Large intestine (tissue), 12 donors: ENCODE measurements around the gene CSNK1A1L. TPM values are rescaled to one million over a fixed set of nuclear protein-coding genes. Genes with fewer than 3 reads are reported as not detected.

Source experiments
- DNase-seq, 2 donors: peaks; one replicate each; pipeline versions ENCODE4 v3.0.0 to v3.0.0-alpha.2; 2013
- H3K27ac ChIP-seq: one replicate; pipeline ENCODE4 v1.5.1; 2013; ENCODE audit warnings: low read length
- H3K27me3 ChIP-seq: 2 replicates; pipeline ENCODE4 v1.6.1; 2013; ENCODE audit warnings: low read length; ENCODE audit not compliant: control insufficient read depth, insufficient read depth
- H3K36me3 ChIP-seq: 2 replicates; pipeline ENCODE4 v1.6.1; 2013; ENCODE audit warnings: low read length; ENCODE audit not compliant: control insufficient read depth, insufficient read depth
- H3K4me1 ChIP-seq: one replicate; pipeline ENCODE4 v1.6.1; 2013; ENCODE audit warnings: low read length; ENCODE audit not compliant: control insufficient read depth, insufficient read depth
- H3K4me3 ChIP-seq: one replicate; pipeline ENCODE4 v1.5.1; 2013; ENCODE audit warnings: low read length
- H3K9me3 ChIP-seq: one replicate; pipeline ENCODE4 v1.6.1; 2013; ENCODE audit warnings: mild to moderate bottlenecking, low read depth, low read length, moderate library complexity; ENCODE audit not compliant: control insufficient read depth
- WGBS: methylation state at CpG from one replicate; pipeline ENCODE4 v1.1.5; 2013; ENCODE audit warnings: low lambda C conversion rate; ENCODE audit not compliant: insufficient coverage; 5-methylcytosine and 5-hydroxymethylcytosine counted together
- long read RNA-seq, 11 donors: transcript quantifications; one replicate each; lab custom pipeline, GENCODE V29; 2026
- polyA plus RNA-seq: library from polyadenylated mRNA; unstranded; fragments of 120-200 nt; gene quantifications from one replicate; pipeline ENCODE4 v1.2.1, GENCODE V29; 2013

CSNK1A1L gene
- polyA plus RNA-seq = not detected
- long read RNA-seq, donor 1 = 0 reads
- long read RNA-seq, donor 2 = 0 reads
- long read RNA-seq, donor 3 = 0 reads
- long read RNA-seq, donor 4 = 0 reads
- long read RNA-seq, donor 5 = 0 reads
- long read RNA-seq, donor 6 = 0 reads
- long read RNA-seq, donor 7 = 0 reads
- long read RNA-seq, donor 8 = 0 reads
- long read RNA-seq, donor 9 = 0 reads
- long read RNA-seq, donor 10 = 0 reads
- long read RNA-seq, donor 11 = 0 reads

DNA sequence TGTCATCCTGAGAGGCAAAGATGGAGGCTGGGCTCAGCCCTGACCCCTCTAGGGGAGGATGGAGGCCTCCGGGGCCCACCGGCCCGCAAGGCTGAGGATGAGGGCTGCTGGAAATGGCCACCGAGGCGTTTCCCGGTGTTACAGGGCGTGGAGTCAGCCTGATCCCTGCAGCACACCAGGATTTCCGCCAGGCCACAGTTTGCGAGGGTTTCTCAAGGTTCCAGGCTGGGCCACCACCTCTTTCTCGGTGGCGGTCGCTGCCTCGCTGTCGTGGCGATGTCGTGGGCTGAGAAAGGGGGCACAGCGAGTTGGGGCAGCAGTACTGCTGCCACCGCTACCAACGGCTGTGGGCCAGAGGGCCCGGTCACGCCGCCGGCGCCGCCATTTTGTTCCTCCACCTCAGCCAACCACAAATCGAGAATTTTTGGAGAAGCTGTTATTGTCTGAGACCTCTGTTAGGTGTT lies at the start of gene CSNK1A1L:
TSS of gene CSNK1A1L (minus strand) at position 414 of the 464 bp plus-strand sequence. CDS start at position 6, 408 bp downstream.
- Histone ChIP-seq H3K4me3 (no peak within 1 kb of the TSS), H3K4me1 (no peaks in the 10 kb centered on the region), H3K27ac (no peak within 1 kb of the TSS), H3K9me3 (peaks cover 3% of the 10 kb centered on the region), H3K36me3 (no peaks in the 10 kb centered on the region), H3K27me3 (no peaks in the 10 kb centered on the region)
- WGBS = no CpG with 5 or more reads among the region's 26 CpGs
- DNase-seq = no peak

DNA sequence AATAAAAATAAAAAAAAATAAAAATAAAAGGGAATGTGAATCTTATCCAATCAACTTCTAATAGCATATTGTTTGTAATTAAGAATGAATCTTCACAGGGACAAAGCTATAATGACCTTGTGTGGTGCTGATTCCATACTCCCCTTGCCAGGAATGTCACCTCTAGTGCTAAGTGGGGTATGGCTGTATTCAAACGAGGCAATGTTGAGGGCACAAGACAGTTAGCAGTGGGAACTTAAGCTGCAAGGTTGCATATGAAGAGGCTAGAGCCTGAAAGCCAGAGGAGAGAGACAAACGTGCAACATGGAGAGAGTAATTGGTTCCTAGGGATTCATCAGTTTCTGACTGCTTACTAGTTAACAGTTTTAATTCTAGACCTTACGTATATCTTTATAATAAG lies 43.9 kb upstream of the CSNK1A1L start:
- no peaks in the 10 kb centered on the region for H3K36me3 ChIP-seq
- DNase-seq = no peak
- WGBS = 72% methylated on average over 2 of the region's 3 CpGs
- H3K4me1 ChIP-seq = peaks cover 3% of the 10 kb centered on the region
- no peak overlapping the region for H3K4me3 ChIP-seq
- no peaks in the 10 kb centered on the region for H3K27me3 ChIP-seq
- no peak overlapping the region for H3K27ac ChIP-seq
- H3K9me3 ChIP-seq = no peaks in the 10 kb centered on the region

DNA sequence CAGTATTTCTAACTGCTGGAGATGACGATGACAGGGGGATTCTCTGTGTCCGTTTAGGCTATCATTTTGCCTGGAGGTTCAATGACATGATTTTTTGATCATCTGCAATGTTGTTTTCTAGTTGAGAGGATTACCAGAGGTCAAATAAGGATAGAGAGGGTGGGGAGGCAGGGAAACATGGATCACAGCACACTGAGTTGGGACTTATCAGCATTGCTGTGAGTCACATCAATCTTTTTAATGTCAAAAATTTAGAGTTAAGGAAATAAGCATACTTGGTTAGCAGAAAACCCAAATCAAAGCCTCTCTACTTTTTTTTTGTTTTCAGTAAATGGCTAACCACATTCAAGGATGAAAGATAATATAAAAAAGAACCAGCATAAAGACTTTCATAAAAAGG lies 43.0 kb upstream of the CSNK1A1L start:
- no peaks in the 10 kb centered on the region for H3K27me3 ChIP-seq
- no peak overlapping the region for H3K4me3 ChIP-seq
- no peaks in the 10 kb centered on the region for H3K9me3 ChIP-seq
- H3K27ac ChIP-seq = no peak overlapping the region
- H3K4me1 ChIP-seq = peaks cover 3% of the 10 kb centered on the region
- DNase-seq = no peak
- no CpG with 5 or more reads among the region's 2 CpGs for WGBS
- H3K36me3 ChIP-seq = no peaks in the 10 kb centered on the region

DNA sequence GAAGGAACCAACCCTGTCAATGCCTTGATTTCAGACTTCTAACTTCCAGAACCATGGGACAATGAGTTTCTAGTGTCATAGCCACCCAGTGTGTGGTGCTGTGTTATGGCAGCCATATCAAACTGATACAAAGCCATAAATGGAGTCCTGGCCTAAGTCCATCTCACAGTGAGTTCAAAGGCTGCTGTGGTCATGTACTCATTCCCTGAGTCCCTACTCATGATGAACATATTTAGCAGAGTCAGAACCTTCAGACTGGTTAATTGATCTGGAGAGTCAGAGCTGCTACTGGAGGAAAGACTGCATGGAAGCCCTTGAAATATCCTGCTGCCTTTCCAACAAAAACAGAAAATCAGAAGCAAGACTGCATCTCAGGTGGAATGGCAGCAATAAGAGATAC lies 39.2 kb upstream of the CSNK1A1L start:
- Histone ChIP-seq H3K27ac (peak overlapping the region; percentile 39), H3K4me3 (no peak overlapping the region), H3K36me3 (no peaks in the 10 kb centered on the region), H3K4me1 (peaks cover 3% of the 10 kb centered on the region), H3K9me3 (no peaks in the 10 kb centered on the region), H3K27me3 (no peaks in the 10 kb centered on the region)
- peak; percentile 26 to 35 for DNase-seq

DNA sequence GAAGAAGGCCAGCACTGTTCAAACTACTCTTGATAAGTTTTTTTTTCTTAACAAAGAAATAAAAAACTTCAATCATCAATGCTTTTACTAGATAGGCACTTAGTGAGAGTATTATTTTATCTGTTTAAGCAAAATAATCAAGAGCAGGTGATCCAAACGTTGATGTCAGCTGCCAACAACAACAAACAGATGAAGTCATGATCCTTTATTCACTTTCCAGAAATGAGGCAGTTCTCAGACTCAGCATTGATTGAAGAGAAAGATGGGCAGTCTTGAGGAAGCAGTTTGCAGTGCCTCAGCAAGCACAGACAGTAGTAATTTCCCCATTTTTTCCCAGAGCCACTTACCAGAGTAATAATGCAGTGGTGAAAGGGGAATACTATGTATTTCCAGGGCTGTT lies 38.4 kb upstream of the CSNK1A1L start:
- H3K36me3 ChIP-seq = no peaks in the 10 kb centered on the region
- no CpG with 5 or more reads among the region's 1 CpG for WGBS
- no peak for DNase-seq

DNA sequence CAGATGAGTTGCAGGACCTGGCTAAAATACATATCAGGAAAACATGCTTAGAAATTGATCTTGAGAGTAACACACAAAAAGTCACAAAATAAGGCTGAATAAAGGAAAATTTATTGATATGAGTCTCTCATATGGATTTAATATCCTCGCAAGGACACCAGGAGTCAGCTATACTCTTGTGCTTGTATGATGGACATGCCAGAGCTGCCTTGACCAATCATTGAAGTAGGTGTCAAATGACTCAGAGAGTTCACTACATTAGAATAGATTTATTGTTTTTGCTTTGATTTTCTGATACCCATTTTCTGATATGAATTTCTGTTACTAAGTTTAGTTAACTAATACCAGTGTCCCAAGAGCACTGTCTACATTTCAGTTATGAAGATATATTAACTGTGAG lies 37.4 kb upstream of the CSNK1A1L start:
- Histone ChIP-seq H3K27me3 (no peaks in the 10 kb centered on the region), H3K4me3 (no peak overlapping the region), H3K27ac (no peak overlapping the region), H3K36me3 (no peaks in the 10 kb centered on the region), H3K4me1 (peaks cover 6% of the 10 kb centered on the region), H3K9me3 (no peaks in the 10 kb centered on the region)
- DNase-seq = no peak
- no CpG with 5 or more reads among the region's 1 CpG for WGBS

More for the DNA sequence above, 38.4 kb upstream of the CSNK1A1L start:
- Histone ChIP-seq H3K27me3 (no peaks in the 10 kb centered on the region), H3K4me3 (no peak overlapping the region), H3K27ac (peak overlapping the region; percentile 39), H3K4me1 (peaks cover 3% of the 10 kb centered on the region), H3K9me3 (no peaks in the 10 kb centered on the region)

DNA sequence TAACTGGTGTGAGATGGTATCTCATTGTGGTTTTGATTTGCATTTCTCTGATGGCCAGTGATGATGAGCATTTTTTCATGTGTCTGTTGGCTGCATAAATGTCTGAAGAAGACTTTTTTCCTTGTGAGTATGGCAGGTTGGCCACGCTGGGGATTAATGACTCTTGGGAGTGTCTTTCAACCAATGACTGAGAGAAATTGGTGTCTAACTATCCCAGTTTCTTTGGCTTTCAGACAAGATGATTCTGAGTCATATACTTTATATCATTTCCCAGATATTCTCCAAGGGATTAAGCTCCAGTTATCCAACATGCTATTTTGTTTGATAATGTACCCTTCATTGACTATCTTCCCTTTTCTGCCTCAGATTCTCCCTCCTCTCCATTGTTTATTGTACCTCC lies 35.5 kb upstream of the CSNK1A1L start:
- Histone ChIP-seq H3K9me3 (no peaks in the 10 kb centered on the region), H3K36me3 (no peaks in the 10 kb centered on the region), H3K4me1 (peaks cover 6% of the 10 kb centered on the region), H3K27me3 (no peaks in the 10 kb centered on the region), H3K4me3 (no peak overlapping the region), H3K27ac (no peak overlapping the region)
- WGBS = 100% methylated on average over 1 of the region's 1 CpG
- no peak for DNase-seq

DNA sequence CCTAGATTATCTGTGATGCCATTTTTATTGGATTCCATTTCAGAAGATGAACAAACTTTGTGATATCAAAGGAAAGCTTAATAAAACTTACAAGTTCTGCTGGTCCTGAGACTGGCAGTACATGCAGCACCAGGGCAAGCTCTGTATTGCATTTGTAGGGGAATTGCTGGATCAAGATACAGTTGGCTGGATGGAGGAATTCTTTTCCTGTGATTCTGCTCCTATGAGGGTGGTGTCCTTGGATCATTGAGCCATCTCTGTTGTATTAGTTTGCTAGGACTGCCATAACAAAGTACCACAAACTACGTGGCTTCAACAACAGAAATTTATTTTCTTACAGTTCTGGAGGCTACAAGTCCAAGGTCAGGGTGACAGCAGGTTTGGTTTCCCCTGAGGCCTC lies 33.9 kb upstream of the CSNK1A1L start:
- no peak overlapping the region for H3K4me3 ChIP-seq
- no peak for DNase-seq
- H3K9me3 ChIP-seq = no peaks in the 10 kb centered on the region
- no CpG with 5 or more reads among the region's 1 CpG for WGBS
- H3K27me3 ChIP-seq = no peaks in the 10 kb centered on the region
- H3K27ac ChIP-seq = no peak overlapping the region
- no peaks in the 10 kb centered on the region for H3K36me3 ChIP-seq
- peaks cover 10% of the 10 kb centered on the region for H3K4me1 ChIP-seq

DNA sequence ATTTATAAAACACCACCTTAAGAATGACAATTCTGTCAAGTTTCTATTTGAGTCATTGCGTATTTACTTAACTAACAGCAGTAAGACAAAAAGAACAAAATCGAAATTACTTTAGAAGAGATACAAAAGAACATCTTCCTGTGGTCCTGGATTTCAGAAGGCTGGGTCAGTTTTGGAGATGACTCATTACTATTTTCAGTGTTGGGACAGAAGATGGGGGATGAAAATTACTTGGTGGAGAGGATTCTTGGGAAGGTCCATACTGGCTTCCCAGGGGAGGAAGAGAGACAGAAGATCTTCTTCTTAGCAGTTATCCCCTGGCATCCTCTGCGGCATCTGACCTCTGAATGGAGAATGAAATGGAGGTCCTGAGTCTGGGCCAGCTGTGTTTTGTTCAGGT lies 33.5 kb upstream of the CSNK1A1L start:
- Histone ChIP-seq H3K36me3 (no peaks in the 10 kb centered on the region), H3K4me3 (no peak overlapping the region), H3K4me1 (peaks cover 10% of the 10 kb centered on the region), H3K9me3 (no peaks in the 10 kb centered on the region), H3K27ac (no peak overlapping the region), H3K27me3 (no peaks in the 10 kb centered on the region)
- no peak for DNase-seq
- no CpG with 5 or more reads among the region's 3 CpGs for WGBS

DNA sequence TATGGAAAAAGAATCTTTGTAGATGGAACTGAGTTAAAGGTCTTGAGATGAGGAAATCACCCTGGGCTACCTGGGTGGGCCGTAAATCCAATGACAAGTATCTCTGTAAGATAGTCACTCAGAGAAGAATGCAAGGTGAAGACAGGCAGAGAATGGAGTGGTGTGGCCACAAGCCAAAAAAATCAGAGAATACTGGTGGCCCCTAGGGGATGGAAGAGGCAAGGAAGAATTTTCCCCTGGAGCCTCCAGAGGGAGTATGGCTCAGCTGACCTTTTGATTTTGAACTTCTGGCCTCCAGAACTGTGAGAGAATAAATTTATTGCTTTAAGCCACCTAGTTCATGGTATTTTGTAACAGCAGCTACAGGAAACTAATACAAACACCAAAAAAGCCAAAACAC lies 32.7 kb upstream of the CSNK1A1L start:
- Histone ChIP-seq H3K27me3 (no peaks in the 10 kb centered on the region), H3K27ac (no peak overlapping the region), H3K4me1 (peaks cover 14% of the 10 kb centered on the region), H3K36me3 (no peaks in the 10 kb centered on the region), H3K4me3 (no peak overlapping the region), H3K9me3 (no peaks in the 10 kb centered on the region)
- no CpG with 5 or more reads among the region's 1 CpG for WGBS
- no peak for DNase-seq

DNA sequence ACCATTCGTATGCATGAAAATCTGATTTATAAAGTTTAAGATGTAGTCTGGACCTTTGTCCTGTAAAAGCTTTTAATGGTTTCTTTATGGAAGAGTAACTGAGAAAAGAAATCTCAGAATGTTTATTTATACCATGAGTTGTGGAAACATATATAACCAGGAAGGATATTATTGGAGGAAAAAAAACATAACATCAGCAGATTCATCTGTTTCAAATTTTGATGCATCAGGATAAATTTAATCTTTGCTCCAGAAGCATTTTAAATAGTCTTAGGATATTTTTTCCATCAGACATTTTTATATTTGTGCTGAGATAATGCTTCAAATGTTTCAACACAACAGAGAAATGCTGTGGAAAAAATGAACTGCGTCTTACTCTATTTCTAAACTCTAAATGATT lies 31.2 kb upstream of the CSNK1A1L start:
- DNase-seq = no peak
- WGBS = 100% methylated on average over 1 of the region's 2 CpGs

More for the DNA sequence above, 31.2 kb upstream of the CSNK1A1L start:
- no peaks in the 10 kb centered on the region for H3K36me3 ChIP-seq
- H3K9me3 ChIP-seq = no peaks in the 10 kb centered on the region
- no peak overlapping the region for H3K4me3 ChIP-seq
- no peaks in the 10 kb centered on the region for H3K27me3 ChIP-seq
- H3K27ac ChIP-seq = no peak overlapping the region
- peaks cover 14% of the 10 kb centered on the region for H3K4me1 ChIP-seq
